ENCODE results near the gene ARHGEF7.
A peak's percentile ranks its signal among the peaks of the same experiment; 100 is the strongest.
"Not testable (repeated sequence)": the region's sequence is repeated elsewhere in the genome, so short reads cannot be mapped to it uniquely, and the experiment has no call there.

The ARHGEF7 gene

GRCh38 chr13:111184458-111185401 lies 69.6 kb downstream of the ARHGEF7 start:
- Histone ChIP-seq H3K9me2 (replicated peaks; ENCODE audit: insufficient read depth, low read length) (no peaks in the 10 kb centered on the region), H3F3A (ENCODE audit: insufficient read depth) (peaks cover 26% of the 10 kb centered on the region), H3K4me2 (ENCODE audit: low read depth, low read length, poor library complexity, severe bottlenecking) (peak overlapping the region; percentile 78), H3K9ac (ENCODE audit: low read length) (peak overlapping the region; percentile 50), H4K20me1 (ENCODE audit: low read depth, low read length) (no peaks in the 10 kb centered on the region), H3K27me3 (ENCODE audit: low read length) (no peaks in the 10 kb centered on the region), H3K4me3 (ENCODE audit: insufficient read depth, low read length, poor library complexity, severe bottlenecking) (peak overlapping the region; percentile 47), H2AFZ (ENCODE audit: low read depth, low read length, severe bottlenecking) (no peak overlapping the region), H3K79me2 (ENCODE audit: insufficient read depth, low read length) (peaks cover 95% of the 10 kb centered on the region), H3K27ac (ENCODE audit: low read depth, low read length) (peak overlapping the region; percentile 94), H3K36me3 (ENCODE audit: low read length) (no peaks in the 10 kb centered on the region), H3K9me3 (ENCODE audit: insufficient read depth, low read length) (no peaks in the 10 kb centered on the region)
- TF ChIP-seq EZH2phosphoT487 (conservative IDR thresholded peaks at IDR 0.05; ENCODE audit: low read length) (no peak), CTCF (IDR thresholded peaks at IDR 0.05; ENCODE audit: insufficient read depth, low read length, poor library complexity, severe bottlenecking) (no peak)

GRCh38 chr13:111186305-111186935 lies 71.3 kb downstream of the ARHGEF7 start:
- H3K79me2 ChIP-seq (ENCODE audit: insufficient read depth, low read length), result peaks cover 95% of the 10 kb centered on the region
- peak overlapping the region; percentile 50 for H3K9ac ChIP-seq (ENCODE audit: low read length)
- no peaks in the 10 kb centered on the region for H4K20me1 ChIP-seq (ENCODE audit: low read depth, low read length)
- H3K36me3 ChIP-seq (ENCODE audit: low read length), result no peaks in the 10 kb centered on the region
- H3K27me3 ChIP-seq (ENCODE audit: low read length), result no peaks in the 10 kb centered on the region
- H3K27ac ChIP-seq (ENCODE audit: low read depth, low read length), result peak overlapping the region; percentile 94
- TF ChIP-seq EZH2phosphoT487 (conservative IDR thresholded peaks at IDR 0.05; ENCODE audit: low read length) (no peak), CTCF (IDR thresholded peaks at IDR 0.05; ENCODE audit: insufficient read depth, low read length, poor library complexity, severe bottlenecking) (no peak)
- peak overlapping the region; percentile 78 for H3K4me2 ChIP-seq (ENCODE audit: low read depth, low read length, poor library complexity, severe bottlenecking)
- H2AFZ ChIP-seq (ENCODE audit: low read depth, low read length, severe bottlenecking), result no peak overlapping the region
- H3K9me2 ChIP-seq (replicated peaks; ENCODE audit: insufficient read depth, low read length), result no peaks in the 10 kb centered on the region
- peak overlapping the region; percentile 47 for H3K4me3 ChIP-seq (ENCODE audit: insufficient read depth, low read length, poor library complexity, severe bottlenecking)
- no peaks in the 10 kb centered on the region for H3K9me3 ChIP-seq (ENCODE audit: insufficient read depth, low read length)
- peaks cover 26% of the 10 kb centered on the region for H3F3A ChIP-seq (ENCODE audit: insufficient read depth)

GRCh38 chr13:111187960-111188541 lies 72.9 kb downstream of the ARHGEF7 start:
- H3K9me2 ChIP-seq (replicated peaks; ENCODE audit: insufficient read depth, low read length), result no peaks in the 10 kb centered on the region
- no peak overlapping the region for H3K4me3 ChIP-seq (ENCODE audit: insufficient read depth, low read length, poor library complexity, severe bottlenecking)
- peak overlapping the region; percentile 78 for H3K4me2 ChIP-seq (ENCODE audit: low read depth, low read length, poor library complexity, severe bottlenecking)
- H3K36me3 ChIP-seq (ENCODE audit: low read length), result no peaks in the 10 kb centered on the region
- H3K79me2 ChIP-seq (ENCODE audit: insufficient read depth, low read length), result peaks cover 96% of the 10 kb centered on the region
- H3K27ac ChIP-seq (ENCODE audit: low read depth, low read length), result no peak overlapping the region
- no peak overlapping the region for H2AFZ ChIP-seq (ENCODE audit: low read depth, low read length, severe bottlenecking)
- no peak for TF ChIP-seq EZH2phosphoT487 (conservative IDR thresholded peaks at IDR 0.05; ENCODE audit: low read length)
- TF ChIP-seq CTCF (IDR thresholded peaks at IDR 0.05; ENCODE audit: insufficient read depth, low read length, poor library complexity, severe bottlenecking), result no peak
- H4K20me1 ChIP-seq (ENCODE audit: low read depth, low read length), result no peaks in the 10 kb centered on the region
- no peaks in the 10 kb centered on the region for H3K27me3 ChIP-seq (ENCODE audit: low read length)
- H3K9me3 ChIP-seq (ENCODE audit: insufficient read depth, low read length), result no peaks in the 10 kb centered on the region
- H3F3A ChIP-seq (ENCODE audit: insufficient read depth), result peaks cover 21% of the 10 kb centered on the region
- no peak overlapping the region for H3K9ac ChIP-seq (ENCODE audit: low read length)

- not testable (repeated sequence) for H3K9ac ChIP-seq (ENCODE audit: low read length); H4K20me1 ChIP-seq (ENCODE audit: low read depth, low read length); H3K4me3 ChIP-seq (ENCODE audit: insufficient read depth, low read length, poor library complexity, severe bottlenecking); H3K27ac ChIP-seq (ENCODE audit: low read depth, low read length); H3K9me3 ChIP-seq (ENCODE audit: insufficient read depth, low read length); H3K9me2 ChIP-seq (replicated peaks; ENCODE audit: insufficient read depth, low read length); H3K36me3 ChIP-seq (ENCODE audit: low read length); H2AFZ ChIP-seq (ENCODE audit: low read depth, low read length, severe bottlenecking); H3K4me2 ChIP-seq (ENCODE audit: low read depth, low read length, poor library complexity, severe bottlenecking); H3K27me3 ChIP-seq (ENCODE audit: low read length)
- H3F3A ChIP-seq (ENCODE audit: insufficient read depth), result peaks cover 12% of the 10 kb centered on the region
- H3K79me2 ChIP-seq (ENCODE audit: insufficient read depth, low read length), result peaks cover 95% of the 10 kb centered on the region
Measured at GRCh38 chr13:111189064-111189505, 74.0 kb downstream of the ARHGEF7 start.

- not testable (repeated sequence) for H3F3A ChIP-seq (ENCODE audit: insufficient read depth); H3K9ac ChIP-seq (ENCODE audit: low read length); H3K27ac ChIP-seq (ENCODE audit: low read depth, low read length); H2AFZ ChIP-seq (ENCODE audit: low read depth, low read length, severe bottlenecking); H3K27me3 ChIP-seq (ENCODE audit: low read length); H3K36me3 ChIP-seq (ENCODE audit: low read length); H3K9me2 ChIP-seq (replicated peaks; ENCODE audit: insufficient read depth, low read length); H3K4me3 ChIP-seq (ENCODE audit: insufficient read depth, low read length, poor library complexity, severe bottlenecking); H3K4me2 ChIP-seq (ENCODE audit: low read depth, low read length, poor library complexity, severe bottlenecking); H4K20me1 ChIP-seq (ENCODE audit: low read depth, low read length); H3K9me3 ChIP-seq (ENCODE audit: insufficient read depth, low read length)
- H3K79me2 ChIP-seq (ENCODE audit: insufficient read depth, low read length), result peaks cover 99% of the 10 kb centered on the region
Measured at GRCh38 chr13:111189516-111189915, 74.4 kb downstream of the ARHGEF7 start.

Data from SU-DHL-6 (cell line).